KBM-7 (cell line): Measurements from ENCODE around the gene CNKSR1.

Experiments used
- DNase-seq: peaks from one replicate; pipeline ENCODE4 v3.0.0-alpha.2; 2015
- in situ Hi-C: fragments of 300-500 bp; cut with MboI; formaldehyde crosslinking; loops from 2 replicates; pipeline ENCODE4 v1.14.3; 2020; ENCODE audit warnings: low sequenced_read_pairs, low pct_unique_long_range_greater_than_20kb, mixed read lengths

Gene CNKSR1

DNA sequence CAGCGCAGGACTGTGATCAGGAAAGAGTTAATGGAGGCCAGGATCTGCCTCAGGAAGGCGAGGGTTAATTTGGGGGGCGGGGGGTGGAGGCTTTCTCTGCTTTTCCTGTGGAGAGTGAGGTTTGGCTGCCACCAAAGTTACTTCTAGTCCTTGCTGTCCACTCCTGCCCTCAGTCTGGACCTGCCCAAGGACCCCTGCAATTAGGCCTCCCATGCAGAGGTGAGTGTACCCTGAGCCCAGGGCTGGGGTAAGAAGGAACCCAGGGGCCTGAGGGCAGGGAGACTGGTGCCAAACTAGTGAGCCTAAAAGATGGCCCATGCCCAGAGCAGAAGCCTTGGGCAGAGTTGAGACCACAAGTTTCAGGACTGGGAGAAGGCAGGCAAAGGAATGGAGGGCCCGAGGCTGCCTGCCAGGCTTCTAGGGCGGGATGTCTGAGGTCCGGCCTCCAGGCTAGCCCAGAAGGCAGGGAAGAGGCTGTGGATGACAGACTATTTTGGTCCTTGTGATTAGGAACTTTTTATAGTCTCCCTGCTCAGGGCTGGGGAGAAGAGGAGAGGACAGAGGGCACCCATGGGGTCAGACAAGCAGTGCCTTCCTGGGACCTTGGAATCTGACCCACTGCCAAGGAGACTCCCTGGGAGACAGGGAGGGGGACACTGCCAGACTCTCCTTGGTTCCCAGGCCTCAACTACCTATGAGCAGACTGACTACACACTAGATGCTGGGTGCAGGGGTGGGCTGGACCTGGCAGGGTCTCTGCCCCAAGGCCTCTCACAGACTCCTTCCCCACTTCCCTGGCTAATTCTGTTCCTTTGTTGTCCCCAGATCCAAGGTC, 18.2 kb upstream of the CNKSR1 start, which contains the start of gene FAM110D:
Gene FAM110D (plus strand): TSS at position 172 of the 835 bp plus-strand sequence. CDS start 2,213 bp downstream, outside the sequence.
- no peak for DNase-seq
- in situ Hi-C loops = no loop called here

DNA sequence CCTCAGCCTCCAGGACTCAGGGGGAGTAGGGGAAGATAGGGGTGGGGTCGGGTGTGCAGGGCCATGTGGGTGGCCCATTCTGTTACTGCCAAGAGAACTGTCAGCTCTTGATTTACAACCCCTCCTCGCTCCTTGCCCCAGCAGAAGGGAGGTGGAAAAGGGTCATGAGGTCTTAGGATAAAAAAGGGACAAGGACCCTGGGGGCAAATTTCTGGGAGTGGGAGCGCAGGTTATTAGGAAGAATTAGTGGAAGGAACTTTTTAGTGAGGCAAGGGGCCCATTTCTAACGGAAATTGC, 17.6 kb upstream of the CNKSR1 start:
- in situ Hi-C loops = no loop called here

DNA sequence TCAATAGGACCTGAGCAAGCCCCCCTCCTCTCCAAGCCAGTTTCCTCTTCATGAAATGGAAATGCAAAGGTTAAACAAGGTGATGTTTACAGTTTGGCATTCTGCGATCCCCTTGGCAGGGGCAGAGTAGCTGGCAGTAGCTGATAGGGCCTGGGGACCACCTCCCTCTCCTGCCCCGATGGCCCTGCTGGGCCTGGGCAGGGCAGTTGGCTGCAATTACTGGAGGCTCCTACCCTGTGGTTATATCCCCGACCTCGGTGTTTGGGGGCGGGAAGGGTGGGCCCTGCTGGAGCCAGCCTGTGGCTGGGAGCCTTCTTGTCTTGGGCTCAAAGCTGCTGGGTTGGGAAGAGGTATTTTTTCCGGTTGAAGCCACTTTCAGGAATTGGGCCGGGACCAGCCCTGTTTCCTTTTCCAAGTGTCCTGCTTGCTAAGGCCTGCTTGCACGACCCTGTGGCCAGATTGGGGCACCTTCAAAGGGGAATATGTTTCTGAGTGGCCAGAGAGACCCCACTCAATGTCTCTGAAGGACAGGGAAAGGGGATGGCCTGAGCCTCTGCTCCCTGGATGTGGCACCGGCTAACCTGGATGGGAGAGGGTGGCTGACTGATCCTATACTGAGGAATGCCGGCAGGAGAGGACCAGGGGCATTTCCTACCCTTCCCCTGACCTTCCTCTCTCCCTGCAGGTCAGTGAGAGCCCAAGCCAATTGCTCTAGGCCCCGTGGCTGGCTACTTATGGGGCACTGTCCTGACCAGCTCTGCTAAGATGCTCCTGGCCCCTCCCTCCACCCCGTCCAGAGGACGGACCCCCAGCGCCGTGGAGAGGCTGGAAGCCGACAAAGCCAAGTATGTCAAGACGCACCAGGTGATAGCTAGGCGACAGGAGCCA, 16.5 kb upstream of the CNKSR1 start:
- DNase-seq = no peak
- in situ Hi-C loops = no loop called here

More for the DNA sequence above, 17.6 kb upstream of the CNKSR1 start:
- DNase-seq = no peak

DNA sequence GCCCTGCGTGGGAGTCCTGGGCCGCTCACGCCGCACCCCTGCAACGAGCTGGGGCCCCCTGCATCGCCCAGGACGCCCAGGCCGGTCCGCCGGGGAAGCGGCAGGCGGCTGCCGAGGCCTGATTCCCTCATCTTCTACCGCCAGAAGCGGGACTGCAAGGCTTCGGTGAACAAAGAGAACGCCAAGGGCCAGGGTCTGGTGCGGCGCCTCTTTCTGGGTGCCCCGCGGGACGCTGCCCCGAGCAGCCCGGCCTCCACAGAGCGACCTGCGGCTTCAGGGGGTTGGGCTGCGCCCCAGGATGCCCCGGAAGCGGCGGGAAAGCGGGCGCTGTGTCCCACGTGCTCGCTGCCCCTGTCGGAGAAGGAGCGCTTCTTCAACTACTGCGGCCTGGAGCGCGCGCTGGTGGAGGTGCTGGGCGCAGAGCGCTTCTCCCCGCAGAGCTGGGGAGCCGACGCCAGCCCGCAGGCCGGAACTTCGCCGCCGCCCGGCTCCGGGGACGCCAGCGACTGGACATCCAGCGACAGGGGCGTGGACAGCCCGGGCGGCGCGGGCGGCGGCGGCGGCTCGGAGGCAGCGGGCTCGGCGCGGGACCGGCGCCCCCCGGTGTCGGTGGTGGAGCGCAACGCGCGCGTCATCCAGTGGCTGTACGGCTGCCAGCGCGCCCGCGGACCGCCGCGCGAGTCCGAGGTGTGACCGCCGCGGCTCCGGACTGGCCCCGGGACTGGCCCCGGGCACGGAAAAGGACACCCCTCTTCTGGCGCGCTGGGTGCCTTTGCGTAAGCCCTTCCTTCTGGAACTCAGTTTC, 15.7 kb upstream of the CNKSR1 start:
- in situ Hi-C loops = no loop called here
- DNase-seq = peak; percentile 50

DNA sequence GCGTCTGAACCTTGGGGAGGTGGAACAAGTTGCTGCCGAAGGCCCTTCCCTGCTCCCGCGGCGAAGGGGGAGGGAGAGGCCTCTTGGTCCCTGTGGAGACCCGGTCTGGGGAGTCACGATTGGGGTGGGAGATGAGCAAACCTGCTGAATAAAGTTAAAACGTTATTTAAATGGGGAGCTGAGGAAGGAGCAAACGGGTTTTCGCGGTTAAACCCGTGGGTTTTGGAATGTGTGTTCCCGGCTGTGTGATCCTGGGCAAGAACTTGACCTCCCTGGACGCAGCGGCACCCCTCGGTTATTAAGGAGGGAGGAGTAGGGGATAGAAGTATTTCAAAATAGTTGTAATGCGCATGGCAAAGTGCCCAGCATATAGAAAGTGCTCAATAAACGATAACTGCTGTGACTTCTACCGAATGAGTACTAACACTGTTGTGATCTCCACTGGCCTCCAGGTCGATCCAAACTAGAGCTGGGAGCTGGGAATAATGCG, 15.0 kb upstream of the CNKSR1 start:
- DNase-seq = peak; percentile 47
- in situ Hi-C loops = no loop called here

DNA sequence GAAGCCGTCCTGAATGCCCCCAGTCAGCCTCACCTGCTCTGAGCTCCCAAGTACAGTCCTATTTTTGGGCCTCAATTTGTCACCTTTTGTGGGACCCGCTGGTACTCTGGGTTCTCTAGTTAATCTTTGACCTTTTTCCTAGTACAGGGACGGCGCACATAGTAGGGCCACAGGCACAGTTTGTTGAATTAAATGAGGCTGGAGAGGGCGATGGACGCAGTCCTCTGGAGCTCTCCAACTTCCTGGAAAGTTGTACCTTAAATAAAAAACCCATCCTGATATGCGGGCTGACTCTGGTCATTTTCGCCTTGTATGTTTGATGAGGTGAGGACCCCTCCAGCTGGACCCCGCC, 13.6 kb upstream of the CNKSR1 start:
- DNase-seq = no peak
- in situ Hi-C loops = no loop called here

DNA sequence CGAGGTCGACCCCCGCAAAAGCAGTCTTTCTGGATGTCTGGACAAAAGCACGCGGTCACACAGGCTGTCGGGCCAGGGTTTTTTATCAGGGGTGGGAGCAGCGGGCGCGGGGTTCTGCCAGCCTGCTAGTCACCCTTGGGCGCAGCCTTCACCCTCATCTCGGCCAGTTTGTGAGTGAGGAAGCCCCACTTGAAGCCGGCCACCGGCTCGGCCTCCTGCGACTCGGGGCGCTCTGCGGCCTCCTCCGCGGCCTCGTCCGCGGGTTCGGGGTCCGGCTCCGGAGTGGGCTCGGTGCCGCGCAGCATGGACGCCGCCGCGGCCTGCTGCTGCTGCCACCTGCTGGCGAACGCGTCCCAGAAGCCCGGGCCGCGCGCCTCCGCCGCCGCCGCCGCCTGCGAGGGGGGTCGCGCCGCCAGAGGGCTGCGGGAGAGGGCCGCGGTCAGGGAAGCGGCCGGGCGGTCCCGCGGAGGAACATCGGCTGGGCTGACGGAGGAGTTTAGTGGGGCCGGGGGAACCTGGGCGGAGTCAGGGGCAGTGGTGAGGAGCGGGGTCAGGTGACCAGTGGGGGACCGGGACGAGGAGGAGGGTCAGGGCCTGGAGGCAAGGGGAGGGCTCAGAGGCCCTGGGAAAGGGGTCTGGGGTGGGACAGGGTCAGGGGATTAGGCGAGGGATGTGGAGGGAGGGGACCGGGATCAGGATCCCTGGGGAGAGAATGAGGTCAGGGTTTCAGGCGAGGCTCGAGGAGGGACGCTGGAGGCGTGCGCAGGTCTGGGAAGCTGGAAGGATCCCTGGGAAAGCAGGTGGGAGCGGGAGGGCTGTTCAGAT, 13.0 kb upstream of the CNKSR1 start:
- peak; percentile 43 for DNase-seq
- in situ Hi-C loops = no loop called here

DNA sequence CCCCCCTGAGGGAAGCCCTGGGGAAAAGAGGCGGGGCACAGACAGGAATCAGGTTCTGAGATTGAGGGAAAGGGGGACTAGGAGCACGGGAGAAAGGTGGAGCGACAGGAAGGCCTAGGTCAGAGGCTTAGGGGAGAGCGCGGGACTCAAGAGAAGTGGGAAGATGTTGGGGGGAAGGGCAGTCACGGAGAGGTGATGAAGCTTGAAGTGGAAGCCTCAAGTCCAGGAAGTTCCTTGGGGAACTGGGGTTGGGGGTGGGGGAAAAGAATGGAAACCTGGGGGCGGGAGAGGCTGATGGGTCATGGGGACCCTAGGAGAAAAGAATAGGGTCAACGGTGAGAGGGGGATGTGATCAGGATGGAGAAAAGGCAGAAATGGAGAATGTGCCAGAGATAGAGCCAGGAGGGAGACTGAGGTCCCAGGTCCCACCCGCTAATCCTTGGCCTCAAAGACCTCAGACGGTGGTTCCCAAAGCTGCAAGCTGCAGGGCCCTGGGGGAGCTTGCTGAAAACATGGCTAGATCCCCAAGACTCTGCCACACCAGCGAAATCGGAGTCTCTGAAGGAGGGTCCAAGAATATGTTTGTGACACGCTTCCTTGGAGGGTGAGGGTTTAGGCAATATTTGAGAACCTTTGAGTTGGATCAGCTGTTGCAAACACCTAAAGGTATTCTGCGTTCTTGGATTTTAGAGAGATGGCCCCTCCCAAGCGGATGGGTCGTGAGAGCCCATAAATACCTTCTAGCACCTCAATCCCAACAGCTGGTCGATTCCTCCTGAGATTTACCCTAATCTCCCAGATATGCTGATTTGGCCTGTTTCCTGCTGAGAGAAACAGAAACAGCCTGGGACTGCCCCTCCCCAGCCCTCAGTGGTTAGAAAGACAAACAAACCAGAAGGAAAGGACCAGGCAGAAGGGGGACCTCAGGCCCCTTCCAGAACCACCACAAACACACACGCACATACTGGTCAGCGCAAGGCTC, 12.1 kb upstream of the CNKSR1 start:
- DNase-seq = no peak
- in situ Hi-C loops = no loop called here

DNA sequence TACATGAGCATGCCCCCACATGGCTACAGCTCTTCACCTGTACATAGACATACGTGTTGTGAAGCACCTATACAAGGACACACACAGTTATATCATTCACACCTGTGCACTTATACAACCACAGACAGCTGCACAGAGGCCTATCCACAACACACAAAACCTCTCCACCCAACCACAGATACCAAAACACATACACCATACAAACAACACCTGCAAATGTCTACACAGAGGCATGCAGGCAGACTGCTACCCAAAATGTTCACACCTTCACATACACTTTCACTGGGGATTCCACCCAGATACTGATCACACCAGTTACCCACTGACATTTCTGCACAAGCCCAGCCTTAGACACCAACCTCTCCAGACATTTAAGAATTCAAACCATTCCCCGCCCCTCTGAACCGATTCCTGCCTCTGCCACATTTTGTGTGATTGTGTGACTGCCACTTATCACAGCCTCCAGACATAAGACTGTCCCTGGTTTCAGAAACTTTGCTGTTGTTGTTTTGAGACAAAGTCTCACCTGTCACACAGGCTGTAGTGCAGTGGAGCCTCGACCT, 10.5 kb upstream of the CNKSR1 start:
- in situ Hi-C loops = no loop called here
- DNase-seq = no peak

DNA sequence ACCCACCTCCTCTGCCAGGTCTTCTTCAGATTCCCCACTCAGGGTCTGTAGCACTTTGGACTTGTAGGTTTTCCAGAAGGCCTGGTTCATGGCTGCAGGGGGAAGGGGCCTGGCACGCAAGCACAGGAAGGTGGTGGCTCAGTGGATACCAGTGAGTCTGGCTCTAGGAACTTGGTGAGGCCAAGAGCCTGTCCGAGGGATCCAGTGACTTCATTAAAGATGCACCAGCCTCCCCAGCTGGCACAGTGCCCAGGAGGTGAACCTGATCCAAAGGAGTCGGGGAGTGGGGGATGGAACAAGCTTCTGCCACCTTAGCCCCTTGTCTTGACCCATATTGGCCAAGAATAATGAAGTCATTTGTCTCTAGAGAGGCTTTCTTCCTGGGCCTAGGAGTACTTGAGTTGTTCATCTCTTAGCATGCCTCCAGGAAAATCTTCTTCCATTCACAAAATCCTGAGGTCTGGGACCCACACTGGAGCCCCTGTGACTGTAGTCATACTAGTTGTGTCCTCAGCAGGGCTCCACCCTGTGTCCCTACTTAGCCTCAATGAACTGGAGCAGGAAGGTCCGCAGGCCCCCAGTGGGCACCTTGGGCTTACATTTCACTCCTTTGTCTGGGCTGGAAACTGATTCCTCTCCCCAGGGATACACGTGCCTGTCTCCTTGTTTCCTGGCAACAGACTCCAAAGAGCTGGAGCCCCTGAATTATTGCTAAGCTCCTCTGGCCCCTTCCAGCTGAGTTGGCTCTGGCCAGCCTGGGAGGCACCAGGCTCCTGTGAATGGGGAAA, 8.7 kb upstream of the CNKSR1 start, which contains the start of gene C1orf232:
Gene C1orf232 (minus strand): TSS at position 554 of the 788 bp plus-strand sequence. CDS start 464 bp downstream, at position 90.
- in situ Hi-C loops = no loop called here
- no peak for DNase-seq

DNA sequence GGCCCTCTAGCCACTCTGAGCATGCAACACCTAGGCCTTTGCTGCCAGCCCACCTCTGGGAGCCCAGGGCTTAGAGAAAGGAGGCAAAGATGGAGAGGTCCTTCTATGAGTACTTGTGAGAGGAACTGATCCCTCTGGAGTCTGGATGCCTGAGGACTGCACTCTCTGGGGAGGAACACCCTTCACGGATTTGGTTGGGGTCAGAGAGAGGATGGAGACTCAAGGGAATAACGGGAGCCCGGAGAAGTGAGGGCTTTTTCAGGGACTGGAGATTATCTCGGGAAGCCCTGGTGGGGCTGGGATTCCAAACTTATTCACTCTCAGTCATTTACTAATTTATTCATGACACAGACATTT, 8.1 kb upstream of the CNKSR1 start:
- in situ Hi-C loops = no loop called here

DNA sequence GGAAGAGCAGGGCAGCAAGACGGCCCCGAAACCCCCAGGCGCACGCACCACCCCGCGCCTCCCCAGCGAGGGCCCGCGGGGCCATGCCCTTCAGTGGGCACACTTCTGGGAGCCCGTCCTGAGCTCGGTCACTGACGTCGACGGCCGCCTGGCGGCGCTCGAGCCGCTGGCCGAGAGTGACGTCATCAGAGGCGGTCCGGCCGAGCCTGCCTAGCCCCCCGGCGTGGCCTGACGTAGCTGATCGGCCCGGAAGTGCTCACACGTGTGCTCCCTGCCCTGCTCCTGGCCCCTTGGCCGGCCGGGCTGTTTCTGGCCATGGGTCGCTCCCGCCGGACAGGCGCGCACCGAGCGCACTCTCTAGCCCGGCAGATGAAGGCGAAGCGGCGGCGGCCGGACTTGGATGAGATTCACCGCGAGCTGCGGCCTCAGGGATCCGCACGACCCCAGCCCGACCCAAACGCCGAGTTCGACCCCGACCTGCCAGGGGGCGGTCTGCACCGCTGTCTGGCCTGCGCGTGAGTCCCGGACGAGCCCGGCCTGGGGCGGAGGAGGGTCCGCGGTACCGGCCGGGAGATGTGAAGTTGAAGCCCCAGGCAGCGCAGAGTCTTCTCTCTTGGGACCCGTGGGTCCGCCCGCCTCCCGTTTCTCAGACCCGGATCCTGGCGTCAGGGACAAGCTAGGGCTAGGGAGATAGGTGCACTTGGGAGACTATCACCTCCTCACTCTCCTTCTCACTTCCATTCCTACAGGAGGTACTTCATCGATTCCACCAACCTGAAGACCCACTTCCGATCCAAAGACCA, 7.4 kb upstream of the CNKSR1 start, which contains the start of gene ZNF593:
Gene ZNF593 (plus strand): TSS at position 240 of the 803 bp plus-strand sequence. CDS start 76 bp downstream, at position 316.
- peak; percentile 92 for DNase-seq
- in situ Hi-C loops = no loop called here

More for the DNA sequence above, 8.1 kb upstream of the CNKSR1 start:
- DNase-seq = no peak

DNA sequence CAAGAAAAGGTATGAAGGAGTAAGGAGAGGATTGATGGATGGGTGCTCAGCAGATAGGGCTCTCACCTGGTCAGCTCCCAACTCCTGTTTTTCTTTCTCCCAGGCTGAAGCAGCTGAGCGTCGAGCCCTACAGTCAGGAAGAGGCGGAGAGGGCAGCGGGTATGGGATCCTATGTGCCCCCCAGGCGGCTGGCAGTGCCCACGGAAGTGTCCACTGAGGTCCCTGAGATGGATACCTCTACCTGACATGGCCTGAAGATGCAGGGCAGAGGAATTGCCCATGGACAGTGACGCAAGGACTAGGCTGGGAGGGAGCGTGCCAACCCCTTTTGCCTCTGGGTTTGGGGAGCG, 6.8 kb upstream of the CNKSR1 start:
- DNase-seq = no peak
- in situ Hi-C loops = no loop called here

DNA sequence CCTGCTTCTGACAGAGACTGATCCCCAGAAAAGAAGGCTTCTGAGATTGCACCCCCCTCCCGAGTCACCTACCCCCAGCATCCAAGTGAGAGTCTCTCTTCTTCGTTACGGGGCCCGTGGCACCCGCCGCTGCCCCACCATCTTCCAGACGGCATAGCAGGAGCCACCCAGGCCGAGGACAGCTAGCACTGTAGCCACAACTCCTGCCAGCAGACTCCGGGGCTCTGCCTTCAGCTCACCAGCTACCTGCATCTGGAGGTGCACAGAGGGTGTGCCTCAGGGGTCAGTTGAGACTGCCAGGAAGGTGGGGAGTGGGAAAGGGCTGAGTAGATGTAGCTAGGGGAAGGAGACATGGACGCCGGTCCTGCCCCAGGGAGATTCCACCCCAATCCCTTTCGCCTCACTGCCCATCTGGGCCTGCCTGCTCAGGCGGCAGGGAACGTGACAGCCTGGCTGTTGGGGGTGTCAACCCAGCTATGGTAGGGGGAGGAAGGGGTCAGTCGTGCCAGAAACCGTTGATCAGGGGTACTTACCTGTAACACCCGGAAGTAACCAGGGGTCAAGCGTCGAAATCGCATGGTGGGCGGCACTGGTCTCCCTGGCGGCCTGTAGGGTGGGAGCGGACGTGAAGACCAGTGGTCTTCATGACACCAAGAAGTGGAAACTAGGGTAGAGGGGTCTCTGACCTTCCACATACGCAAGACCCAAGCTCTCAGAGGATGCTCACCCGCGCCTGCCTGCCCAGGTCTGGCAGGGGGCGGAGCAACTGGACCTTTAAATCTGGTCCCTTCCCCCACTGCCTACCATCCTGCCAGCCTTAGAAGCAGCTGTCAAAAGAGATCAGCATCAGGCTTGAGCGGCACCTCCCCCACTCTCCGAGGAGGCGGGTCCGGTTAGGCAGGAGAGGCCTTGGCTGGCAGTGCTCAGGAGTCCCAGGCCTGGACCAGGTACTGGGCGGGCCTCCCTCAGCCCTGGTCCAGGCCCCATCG, 5.9 kb upstream of the CNKSR1 start, which contains the start of gene ZNF593OS:
Gene ZNF593OS (minus strand): TSS at position 749 of the 989 bp plus-strand sequence. CDS start 171 bp downstream, at position 578.
- in situ Hi-C loops = no loop called here
- DNase-seq = no peak
